Mucosa of descending colon (tissue), 3 donors: Measurements from ENCODE around the gene ZNF816. TPM values are rescaled to one million over a fixed set of nuclear protein-coding genes. Genes with fewer than 3 reads are reported as not detected.
"Not testable (repeated sequence)": the region's sequence is repeated elsewhere in the genome, so short reads cannot be mapped to it uniquely, and the experiment has no call there.

Experiments
- ATAC-seq: fragments of 200-7000 bp; cut with Tn5 transposase; one replicate; pipeline ENCODE4 v1.9.1; 2020; ENCODE audit warnings: mild to moderate bottlenecking, moderate library complexity
- DNase-seq, 3 donors: peaks; one replicate each; pipeline ENCODE4 v3.0.0-alpha.2; 2020
- H3K36me3 ChIP-seq: fragments of 200-600 bp; one replicate; pipeline ENCODE4 v1.8.0; 2021; ENCODE audit warnings: low read depth, mild to moderate bottlenecking
- H3K4me1 ChIP-seq: fragments of 200-600 bp; one replicate; pipeline ENCODE4 v1.8.0; 2021; ENCODE audit warnings: low read depth, mild to moderate bottlenecking
- H3K4me3 ChIP-seq: fragments of 200-600 bp; one replicate; pipeline ENCODE4 v1.8.0; 2021; ENCODE audit warnings: mild to moderate bottlenecking
- H3K9me3 ChIP-seq: fragments of 200-600 bp; one replicate; pipeline ENCODE4 v1.8.0; 2021; ENCODE audit warnings: mild to moderate bottlenecking
- intact Hi-C, 2 donors: fragments of 100-400 bp; cut with DNase I in 1 of 2; cut with micrococcal nuclease in 1 of 2; formaldehyde crosslinking; loops; one replicate each; pipeline versions ENCODE4 v1.11.0 to v1.11.1; 2022; cut with DNase I, micrococcal nuclease
- total RNA-seq, 3 donors: library from RNA; stranded (reverse); fragmentation: NEBNext Ultra II Directional in 2 of 3; extraction: Animal tissue kit (Norgen Biotek cat#: 25700) in 2 of 3; gene quantifications; one replicate each; pipeline versions ENCODE4 v1.2.1 to v1.2.4, GENCODE V29; 2021 to 2023
- TF ChIP-seq, protein P1 (sequence below): fragments of 200-600 bp; IDR thresholded peaks from one replicate; pipeline ENCODE4 v1.8.0; 2022; ENCODE audit warnings: antibody characterized with exemption, mild to moderate bottlenecking
- donor health status: DM: no; HTN: no; CAD: no; lungs with moderate emphysema.
- donor health status: DM: no; HTN: no; CAD: no.
- donor health status: DM: no; HTN: yes; CAD: no.

The ZNF816 gene
- total RNA-seq, 3 donors from 2014 or later, result 14.8 to 16.0 (median 15.1) TPM

GRCh38 chr19:52946322-52947310, 16.1 kb downstream of the ZNF816 start:
- intact Hi-C loops, result no loop called here
- peaks cover 10% of the 10 kb centered on the region for H3K36me3 ChIP-seq
- peaks cover 67% of the 10 kb centered on the region for H3K9me3 ChIP-seq
- TF ChIP-seq, protein P1, sequence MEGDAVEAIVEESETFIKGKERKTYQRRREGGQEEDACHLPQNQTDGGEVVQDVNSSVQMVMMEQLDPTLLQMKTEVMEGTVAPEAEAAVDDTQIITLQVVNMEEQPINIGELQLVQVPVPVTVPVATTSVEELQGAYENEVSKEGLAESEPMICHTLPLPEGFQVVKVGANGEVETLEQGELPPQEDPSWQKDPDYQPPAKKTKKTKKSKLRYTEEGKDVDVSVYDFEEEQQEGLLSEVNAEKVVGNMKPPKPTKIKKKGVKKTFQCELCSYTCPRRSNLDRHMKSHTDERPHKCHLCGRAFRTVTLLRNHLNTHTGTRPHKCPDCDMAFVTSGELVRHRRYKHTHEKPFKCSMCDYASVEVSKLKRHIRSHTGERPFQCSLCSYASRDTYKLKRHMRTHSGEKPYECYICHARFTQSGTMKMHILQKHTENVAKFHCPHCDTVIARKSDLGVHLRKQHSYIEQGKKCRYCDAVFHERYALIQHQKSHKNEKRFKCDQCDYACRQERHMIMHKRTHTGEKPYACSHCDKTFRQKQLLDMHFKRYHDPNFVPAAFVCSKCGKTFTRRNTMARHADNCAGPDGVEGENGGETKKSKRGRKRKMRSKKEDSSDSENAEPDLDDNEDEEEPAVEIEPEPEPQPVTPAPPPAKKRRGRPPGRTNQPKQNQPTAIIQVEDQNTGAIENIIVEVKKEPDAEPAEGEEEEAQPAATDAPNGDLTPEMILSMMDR, result no peak
- ATAC-seq (no peak), DNase-seq (peak in 2 of 3 donors; percentile 63 to 94)
- no peak overlapping the region for H3K4me3 ChIP-seq
- H3K4me1 ChIP-seq, result peaks cover under 1% of the 10 kb centered on the region

- TF ChIP-seq, protein P1, result no peak
- Histone ChIP-seq H3K4me1 (peaks cover 3% of the 10 kb centered on the region), H3K4me3 (no peak overlapping the region), H3K9me3 (peaks cover 59% of the 10 kb centered on the region), H3K36me3 (peaks cover 1% of the 10 kb centered on the region)
- intact Hi-C loops, result no loop called here
- DNase-seq (no peak), ATAC-seq (no peak)
These were observed 16.9 kb downstream of the ZNF816 start for GRCh38 chr19:52945652-52946321.

DNA sequence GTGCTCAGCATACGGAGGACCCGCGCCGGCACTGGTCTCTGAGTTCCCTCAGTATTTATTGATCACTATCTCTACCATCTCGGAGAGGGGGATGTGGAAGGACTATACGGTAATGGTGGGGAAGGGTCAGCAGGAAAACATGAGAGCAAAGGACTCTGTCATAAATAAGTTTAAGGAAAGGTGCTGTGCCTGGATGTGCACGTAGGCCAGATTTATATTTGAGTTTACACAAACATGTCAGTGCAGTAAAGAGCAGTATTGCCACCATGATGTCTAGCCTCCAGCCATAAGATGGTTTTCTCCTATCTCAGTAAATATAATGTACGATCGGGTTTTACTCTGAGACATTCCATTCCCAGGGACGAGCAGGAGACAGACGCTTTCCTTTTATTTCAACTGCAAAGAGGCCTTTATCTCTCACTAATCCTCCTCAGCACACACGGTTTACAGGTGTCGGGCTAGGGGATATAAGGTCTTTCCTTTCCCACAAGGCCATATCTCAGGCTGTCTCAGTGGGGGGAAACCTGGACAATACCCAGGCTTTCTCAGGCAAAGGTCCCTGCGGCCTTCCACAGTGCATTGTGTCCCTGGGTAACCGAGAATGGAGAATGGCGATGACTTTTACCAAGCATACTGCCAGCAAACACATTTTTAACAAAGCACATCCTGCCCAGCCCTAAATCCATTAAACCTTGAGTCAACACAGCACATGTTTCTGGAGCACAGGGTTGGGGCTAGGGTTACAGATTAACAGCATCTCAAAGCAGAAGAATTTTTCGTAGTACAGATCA, 17.8 kb downstream of the ZNF816 start:
- H3K36me3 ChIP-seq, ATAC-seq, H3K4me3 ChIP-seq, H3K4me1 ChIP-seq, intact Hi-C loops: not testable (repeated sequence)
- peaks cover 50% of the 10 kb centered on the region for H3K9me3 ChIP-seq
- DNase-seq, result peak in 1 of 3 donors; percentile 71

- DNase-seq, result no peak
- Histone ChIP-seq H3K36me3 (no peaks in the 10 kb centered on the region), H3K4me1 (peaks cover 3% of the 10 kb centered on the region), H3K4me3 (no peak overlapping the region), H3K9me3 (peaks cover 41% of the 10 kb centered on the region)
- TF ChIP-seq, protein P1, result no peak
- ATAC-seq, result no peak
- intact Hi-C loops, result no loop called here
These were observed 18.6 kb downstream of the ZNF816 start for GRCh38 chr19:52943884-52944643.

- H3K9me3 ChIP-seq, result peaks cover 34% of the 10 kb centered on the region
- intact Hi-C loops, result no loop called here
- H3K36me3 ChIP-seq, result no peaks in the 10 kb centered on the region
- ATAC-seq (no peak), DNase-seq (no peak)
- TF ChIP-seq, protein P1, result no peak
- H3K4me1 ChIP-seq, result peaks cover 5% of the 10 kb centered on the region
- no peak overlapping the region for H3K4me3 ChIP-seq
These were observed 19.4 kb downstream of the ZNF816 start for GRCh38 chr19:52943134-52943883.
